Subcutaneous adipose tissue (tissue), 4 donors: ENCODE results near the gene DTX3. TPM values are rescaled to one million over a fixed set of nuclear protein-coding genes. Genes with fewer than 3 reads are reported as not detected.

ENCODE experiments used
- total RNA-seq, 4 donors: library from RNA; depleted of rRNA; stranded (reverse); fragments of >200 nt; gene quantifications; one replicate each; pipeline ENCODE4 v1.1.0, GENCODE V29; 2016
- TF ChIP-seq, protein P1 (sequence below): fragments of 450-650 bp; IDR thresholded peaks from one replicate; pipeline ENCODE4 v1.5.1; 2016; ENCODE audit warnings: low read depth, mild to moderate bottlenecking, control low read depth, antibody characterized with exemption, moderate library complexity

DTX3 gene
- total RNA-seq, 4 donors from 2014 or later: 1.8 to 4.8 (median 4.0) TPM

DNA sequence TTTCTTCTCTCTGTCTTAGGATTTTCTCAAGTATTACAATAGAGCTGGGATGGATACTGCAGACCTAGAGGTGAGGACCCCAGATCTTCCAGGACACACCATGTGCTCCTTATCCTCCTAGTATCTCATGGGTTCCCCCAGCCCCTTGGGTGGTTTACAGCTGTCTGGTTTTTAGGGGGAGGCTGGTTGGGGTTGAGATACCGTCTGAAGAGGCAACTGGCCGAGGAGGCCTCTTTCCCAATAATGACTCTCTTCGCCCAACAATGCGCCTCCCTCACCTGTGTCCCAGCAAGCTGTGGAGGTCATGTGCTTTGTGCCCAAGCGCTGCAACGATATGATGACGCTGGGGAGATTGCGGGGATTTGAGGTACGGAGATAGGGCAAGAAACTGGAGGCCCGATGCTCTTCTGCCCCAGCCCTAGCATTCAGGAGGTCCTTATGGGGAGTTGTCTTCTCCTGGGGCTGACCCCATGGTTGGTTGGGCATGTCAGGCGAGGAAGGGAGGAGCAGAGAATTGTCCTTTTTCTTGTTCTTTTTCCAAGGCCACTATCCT is 10.4 kb downstream of the DTX3 start:
- TF ChIP-seq, protein P1, sequence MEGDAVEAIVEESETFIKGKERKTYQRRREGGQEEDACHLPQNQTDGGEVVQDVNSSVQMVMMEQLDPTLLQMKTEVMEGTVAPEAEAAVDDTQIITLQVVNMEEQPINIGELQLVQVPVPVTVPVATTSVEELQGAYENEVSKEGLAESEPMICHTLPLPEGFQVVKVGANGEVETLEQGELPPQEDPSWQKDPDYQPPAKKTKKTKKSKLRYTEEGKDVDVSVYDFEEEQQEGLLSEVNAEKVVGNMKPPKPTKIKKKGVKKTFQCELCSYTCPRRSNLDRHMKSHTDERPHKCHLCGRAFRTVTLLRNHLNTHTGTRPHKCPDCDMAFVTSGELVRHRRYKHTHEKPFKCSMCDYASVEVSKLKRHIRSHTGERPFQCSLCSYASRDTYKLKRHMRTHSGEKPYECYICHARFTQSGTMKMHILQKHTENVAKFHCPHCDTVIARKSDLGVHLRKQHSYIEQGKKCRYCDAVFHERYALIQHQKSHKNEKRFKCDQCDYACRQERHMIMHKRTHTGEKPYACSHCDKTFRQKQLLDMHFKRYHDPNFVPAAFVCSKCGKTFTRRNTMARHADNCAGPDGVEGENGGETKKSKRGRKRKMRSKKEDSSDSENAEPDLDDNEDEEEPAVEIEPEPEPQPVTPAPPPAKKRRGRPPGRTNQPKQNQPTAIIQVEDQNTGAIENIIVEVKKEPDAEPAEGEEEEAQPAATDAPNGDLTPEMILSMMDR: no peak

DNA sequence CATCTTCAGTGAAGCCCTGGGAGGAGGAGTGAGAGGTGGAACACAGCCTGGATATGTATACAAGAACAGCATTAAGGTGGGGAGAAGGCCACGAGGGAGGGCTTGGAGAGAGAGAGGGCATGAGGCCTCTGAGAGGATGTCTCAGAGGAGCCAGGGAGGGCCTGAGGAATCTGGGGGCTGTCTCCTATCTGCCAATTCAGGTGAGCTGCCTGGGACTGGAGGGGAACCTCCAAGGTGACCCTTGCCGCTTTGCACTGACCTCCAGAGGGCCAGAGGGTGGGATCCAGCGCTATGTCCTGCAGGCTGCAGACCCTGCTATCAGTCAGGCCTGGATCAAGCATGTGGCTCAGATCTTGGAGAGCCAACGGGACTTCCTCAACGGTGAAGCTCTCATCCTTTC is 11.0 kb downstream of the DTX3 start:
- TF ChIP-seq, protein P1: no peak

GRCh38 chr12:57616383-57617101 is 11.9 kb downstream of the DTX3 start:
- TF ChIP-seq, protein P1: no peak

DNA sequence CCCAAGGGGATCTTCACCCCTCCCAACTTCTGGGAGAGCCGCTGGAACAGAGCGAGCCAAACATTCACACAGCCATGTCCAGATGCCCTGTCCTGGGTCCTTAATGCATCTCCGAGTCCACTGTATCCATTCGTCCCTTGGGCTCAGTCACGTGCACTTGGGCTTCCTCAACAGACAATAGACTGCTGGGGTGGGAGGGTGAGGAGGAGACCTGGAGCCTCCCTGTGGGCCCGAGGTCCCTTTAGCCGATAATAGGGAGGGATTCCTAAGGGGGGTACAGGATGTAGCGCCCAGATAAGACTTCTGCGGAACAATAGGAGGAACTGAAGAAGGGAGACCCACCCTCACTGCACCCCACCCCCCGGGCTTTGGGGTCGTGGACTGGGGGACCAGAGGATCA is 13.3 kb downstream of the DTX3 start:
- TF ChIP-seq, protein P1: no peak

DNA sequence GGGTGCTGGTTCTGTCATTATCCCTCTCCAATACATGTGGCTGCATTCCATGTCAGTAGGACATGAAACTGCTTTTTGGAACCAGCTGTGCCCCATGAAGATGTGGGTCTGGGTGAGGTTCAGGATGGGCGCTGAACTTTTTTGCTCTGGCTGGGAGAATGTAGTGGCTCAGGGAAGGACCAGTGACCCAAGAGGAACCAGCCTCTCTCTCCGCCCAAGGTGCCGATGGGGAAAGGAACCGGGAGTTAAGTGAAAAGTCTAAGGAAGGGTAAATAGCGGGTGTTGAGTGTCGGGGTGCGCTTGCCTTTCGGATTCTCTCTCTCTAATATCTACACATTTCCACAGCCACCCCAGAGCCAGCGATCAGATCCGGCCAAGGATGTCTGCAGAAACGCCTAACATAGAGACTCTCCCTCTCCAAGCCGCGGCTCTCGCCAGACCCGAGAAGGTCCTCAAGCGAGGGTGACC is 14.4 kb downstream of the DTX3 start:
- TF ChIP-seq, protein P1: no peak

- TF ChIP-seq, protein P1: no peak
Measured at GRCh38 chr12:57619434-57620244, 15.0 kb downstream of the DTX3 start.
